ENCODE measurements around the gene GSTO2.

Gene GSTO2

GRCh38 chr10:104286939-104287338 lies 18.0 kb downstream of the GSTO2 start:
- DNase-seq = no peak

- DNase-seq = no peak
Measured at GRCh38 chr10:104288355-104288754, 19.4 kb downstream of the GSTO2 start.

- peak; percentile 91 for DNase-seq
Measured at GRCh38 chr10:104291439-104291951, 22.5 kb downstream of the GSTO2 start.

- DNase-seq = no peak
Measured at GRCh38 chr10:104293011-104293410, 24.0 kb downstream of the GSTO2 start.

GRCh38 chr10:104293781-104294321 lies 24.9 kb downstream of the GSTO2 start:
- no peak for DNase-seq

GRCh38 chr10:104296687-104297436 lies 27.9 kb downstream of the GSTO2 start:
- DNase-seq = no peak

DNA sequence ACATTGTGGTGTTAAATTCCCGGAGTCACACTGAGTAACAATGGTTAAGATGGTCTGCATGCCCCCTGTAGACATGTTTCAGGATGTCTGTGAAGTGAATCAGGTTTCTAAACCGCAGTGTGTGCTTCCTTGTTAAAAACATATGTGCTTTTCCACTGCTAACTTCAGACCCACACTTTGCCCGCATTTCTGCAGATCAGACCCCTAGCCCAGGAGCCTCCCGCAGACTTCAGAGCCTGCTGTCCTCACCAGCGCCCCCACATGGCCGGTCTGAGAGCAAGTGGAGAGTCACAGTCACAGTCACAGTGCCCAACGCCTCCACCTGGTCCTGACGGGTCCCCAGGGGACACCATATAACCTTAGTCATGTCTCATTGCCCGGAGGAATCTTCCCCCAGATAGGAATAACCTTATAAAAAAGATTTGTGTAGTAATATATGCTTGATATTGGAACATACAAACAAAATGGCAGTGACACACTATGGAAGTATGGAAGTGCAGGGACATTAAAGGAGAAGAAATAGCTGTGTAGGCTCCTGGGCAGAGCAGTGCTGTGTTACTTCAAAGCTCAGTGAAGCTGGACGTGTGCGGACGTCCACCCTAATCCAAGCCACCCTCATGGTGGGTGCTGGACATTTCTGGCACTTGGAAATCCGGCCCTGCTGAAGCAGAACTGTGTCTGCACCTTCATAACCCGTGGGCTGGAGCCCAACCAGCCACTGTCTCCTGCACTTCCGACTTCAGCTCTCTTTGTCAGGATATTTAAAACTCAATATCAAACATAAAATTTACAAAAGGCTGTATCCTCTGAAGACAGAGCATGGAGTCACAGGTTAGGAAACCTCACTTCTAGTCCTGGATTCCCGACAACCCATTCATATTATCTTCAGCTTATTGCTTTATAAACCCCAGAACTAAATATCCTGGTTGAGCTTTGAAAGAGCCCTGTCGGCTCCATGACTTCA lies 29.0 kb downstream of the GSTO2 start:
- DNase-seq = peak; percentile 32

- no peak for DNase-seq
Measured at GRCh38 chr10:104299031-104299904, 30.3 kb downstream of the GSTO2 start.

DNA sequence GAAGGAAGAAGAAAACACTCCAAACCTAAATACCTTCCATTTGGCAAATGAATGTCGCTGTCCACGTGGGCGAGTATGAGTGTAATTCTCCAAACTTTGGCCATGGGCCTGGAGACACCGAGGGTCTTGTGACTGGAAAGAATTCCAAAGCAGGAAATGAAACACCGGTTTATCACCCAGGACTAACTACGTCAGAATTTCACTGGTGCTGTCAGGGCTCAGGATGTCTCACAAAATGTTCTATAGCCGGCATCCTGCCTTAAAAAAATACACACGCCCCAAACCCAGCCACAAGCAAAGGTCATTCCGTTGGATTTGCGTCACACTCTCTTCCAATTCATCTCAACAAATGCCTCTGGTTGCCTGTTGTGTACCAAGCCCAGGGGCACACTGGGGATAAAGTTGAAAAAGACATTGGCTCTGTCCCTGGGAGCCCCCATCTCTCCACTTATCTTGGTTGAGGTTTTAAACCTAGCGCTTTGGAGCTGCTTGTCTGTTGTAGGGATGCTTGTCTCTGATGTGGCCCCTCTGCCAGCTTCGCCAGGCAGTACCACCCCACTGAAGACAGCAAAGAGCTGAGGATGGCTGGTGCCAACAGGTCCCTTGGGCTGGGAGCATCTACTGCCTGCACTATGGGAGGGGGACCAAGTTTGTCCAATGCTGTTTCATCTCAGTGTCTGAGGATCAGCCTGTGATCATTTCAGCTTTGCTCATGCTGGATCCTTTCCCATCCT lies 31.2 kb downstream of the GSTO2 start:
- DNase-seq = no peak

GRCh38 chr10:104300736-104301292 lies 31.8 kb downstream of the GSTO2 start:
- DNase-seq = peak; percentile 28

DNA sequence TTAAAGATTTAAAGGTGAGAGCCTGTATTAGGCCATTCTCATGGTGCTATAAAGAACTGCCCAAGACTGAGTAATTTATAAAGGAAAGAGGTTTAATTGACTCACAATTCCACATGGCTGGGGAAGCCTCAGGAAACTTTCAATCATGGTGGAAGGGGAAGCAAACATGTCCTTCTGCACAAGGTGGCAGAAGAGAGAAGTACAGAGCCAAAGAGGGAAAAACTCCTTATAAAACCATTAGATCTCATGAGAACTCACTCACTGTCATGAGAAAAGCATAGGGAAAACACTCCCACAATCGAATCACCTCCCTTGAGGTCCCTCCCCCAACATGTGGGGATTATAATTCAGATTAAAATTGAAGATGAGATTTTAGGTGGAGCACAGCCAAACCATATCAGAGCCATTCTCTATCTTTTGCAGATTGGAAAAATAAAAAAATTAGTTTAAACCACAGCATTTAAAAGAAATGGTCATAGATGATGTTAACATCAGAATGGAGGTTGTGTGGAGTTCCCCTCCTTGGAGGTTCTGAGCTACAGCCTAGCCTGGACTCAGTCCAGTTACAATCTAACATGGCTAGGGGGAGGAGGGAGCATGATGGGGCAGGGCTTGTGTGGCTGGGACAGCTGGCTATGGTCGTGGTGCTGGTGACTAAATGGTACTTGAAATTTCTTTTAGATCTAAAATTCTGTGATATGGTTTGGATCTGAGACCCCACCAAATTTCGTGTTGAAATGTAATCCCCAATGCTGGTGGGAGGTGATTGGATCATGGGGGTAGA lies 33.1 kb downstream of the GSTO2 start:
- DNase-seq = no peak

DNA sequence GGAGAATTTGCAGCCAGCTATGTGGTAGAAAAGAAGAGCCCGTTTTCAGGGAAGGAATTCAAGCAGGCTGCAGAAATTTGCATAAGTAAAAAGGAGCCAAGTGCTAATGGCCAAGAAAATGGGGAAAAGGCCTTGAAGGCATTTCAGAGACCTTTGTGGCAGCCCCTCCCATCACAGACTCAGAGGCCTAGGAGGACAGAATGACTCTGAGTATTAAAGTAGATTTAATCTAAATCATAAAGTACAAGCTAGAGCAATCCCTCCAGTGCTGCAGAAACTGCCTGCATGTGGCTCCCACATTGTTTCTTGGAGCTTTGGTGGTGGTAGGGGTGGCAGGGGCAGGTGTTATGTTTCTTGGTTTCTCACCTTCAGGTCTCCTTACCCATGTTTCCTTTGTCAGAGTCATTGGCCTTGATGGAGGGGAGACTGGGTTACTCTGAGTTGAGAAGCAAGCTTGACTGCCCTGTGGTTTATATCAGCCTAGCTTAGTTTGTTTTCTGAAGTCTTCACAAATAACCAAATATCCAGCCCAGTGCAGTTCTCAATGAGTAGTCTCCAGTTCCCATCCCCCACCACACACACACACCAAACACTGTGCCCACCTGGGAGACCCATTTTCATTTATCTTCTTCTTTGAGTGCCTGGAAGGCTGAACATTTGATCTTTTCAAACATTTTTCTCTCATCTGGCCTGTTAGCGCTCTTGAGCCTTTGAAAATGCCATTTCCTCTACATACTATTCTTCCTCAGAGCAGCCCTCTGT lies 34.8 kb downstream of the GSTO2 start:
- no peak for DNase-seq

DNA sequence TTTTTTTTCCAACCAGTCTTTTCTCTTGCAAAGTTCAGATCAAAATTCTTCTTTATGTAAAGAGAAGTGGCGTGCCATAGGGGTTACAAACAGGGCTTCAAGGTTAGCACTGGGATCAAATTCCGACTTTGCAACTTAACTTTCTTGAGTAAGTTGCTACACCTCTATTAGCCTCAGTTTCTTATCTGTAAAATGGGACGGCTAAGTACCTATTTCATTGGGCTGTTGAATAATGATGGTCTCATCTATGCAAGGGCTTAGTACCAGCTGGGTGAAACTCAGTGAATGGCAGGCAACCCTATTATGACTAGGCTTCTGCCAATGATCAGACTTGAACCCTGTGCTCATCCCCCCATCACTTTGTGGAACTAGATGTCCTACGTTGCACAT lies 35.4 kb downstream of the GSTO2 start:
- no peak for DNase-seq

GRCh38 chr10:104304927-104305326 lies 35.9 kb downstream of the GSTO2 start:
- DNase-seq = no peak

DNA sequence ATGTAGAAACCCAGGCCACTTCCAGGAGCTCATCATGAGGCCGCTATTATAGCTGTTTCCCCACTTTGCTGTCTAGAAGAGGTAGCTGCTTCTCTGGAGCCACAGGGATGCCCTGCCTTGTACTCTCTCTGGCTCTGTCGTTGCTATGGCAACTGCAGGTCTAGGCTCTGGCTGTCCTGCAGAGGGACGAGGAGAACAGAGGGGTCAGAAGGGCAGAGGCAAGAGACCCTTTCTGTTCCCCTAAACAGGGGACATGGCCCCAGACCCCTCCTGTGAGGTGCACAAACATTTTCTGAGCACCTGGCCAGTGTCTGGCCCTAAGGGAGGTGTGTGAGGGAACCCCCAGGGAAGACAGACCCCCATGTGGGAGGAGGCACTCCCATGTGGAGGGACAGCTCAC lies 37.9 kb downstream of the GSTO2 start:
- no peak for DNase-seq

GRCh38 chr10:104307576-104308438 lies 38.8 kb downstream of the GSTO2 start:
- DNase-seq = no peak

GRCh38 chr10:104308439-104308903 lies 39.5 kb downstream of the GSTO2 start:
- DNase-seq = peak; percentile 53

Measured in activated CD4-positive, alpha-beta T cell treated with anti-CD3 and anti-CD28 coated beads, Interleukin-2, Interleukin-6, amounts not matched to agents 100 ng/mL and 50 ng/mL, durations not matched to agents 16 hours and 8 hours (primary cell).